Measurements from ENCODE around the gene AMT.

The AMT gene

GRCh38 chr3:49388289-49388820 is 33.9 kb downstream of the AMT start:
- no peak for DNase-seq (ENCODE audit: low spot score)

DNA sequence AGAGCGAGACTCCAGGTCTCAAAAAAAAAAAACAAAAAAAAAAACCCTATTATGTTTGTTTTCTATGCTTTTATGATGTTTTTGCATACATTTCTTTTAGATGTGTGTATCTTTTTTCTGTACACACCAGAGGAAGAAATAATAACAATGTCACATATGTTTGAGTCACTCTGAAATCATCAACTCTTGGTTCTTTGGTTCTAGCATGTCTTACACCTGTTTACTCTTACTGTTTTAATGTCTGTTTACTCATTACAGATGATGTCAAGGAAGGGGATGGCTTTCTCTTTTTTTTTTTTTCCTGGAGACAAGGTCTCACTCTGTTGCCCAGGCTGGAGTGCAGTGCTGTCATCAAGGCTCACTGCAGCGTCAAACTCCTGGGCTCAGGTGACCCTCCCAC is 34.6 kb downstream of the AMT start:
- no peak for DNase-seq (ENCODE audit: low spot score)

DNA sequence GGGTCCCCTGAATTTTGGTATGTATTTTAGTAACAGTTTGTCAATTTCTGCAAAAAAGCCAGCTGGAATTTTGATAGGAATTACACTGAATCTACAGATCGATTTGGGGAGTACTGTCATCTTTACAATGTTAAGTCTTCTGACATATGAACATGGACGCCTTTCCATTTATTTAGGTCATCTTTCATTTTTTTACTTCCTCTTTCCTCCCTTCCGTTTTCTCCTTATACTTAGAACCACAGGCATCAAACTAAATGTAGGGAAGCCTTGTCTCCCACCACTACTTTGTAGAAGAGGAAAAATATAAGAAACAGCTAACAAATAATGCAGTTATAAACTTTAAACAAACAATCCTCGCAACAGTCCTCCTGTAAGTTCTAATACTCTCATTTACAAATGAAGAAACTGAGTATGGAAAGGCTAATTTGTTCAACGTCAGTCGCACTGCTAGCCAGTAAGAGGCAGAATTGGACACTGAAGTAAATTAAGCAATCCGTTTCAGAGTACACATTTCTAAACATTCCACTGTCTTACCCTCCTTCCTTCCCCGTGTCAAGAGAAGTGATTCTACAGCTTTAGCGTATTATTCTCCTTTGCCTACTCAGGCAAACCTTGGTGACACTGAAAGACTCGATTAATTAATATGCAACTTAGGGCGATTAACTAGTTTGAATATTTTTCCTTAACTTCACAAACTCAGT is 36.1 kb downstream of the AMT start:
- no peak for DNase-seq (ENCODE audit: low spot score)

DNA sequence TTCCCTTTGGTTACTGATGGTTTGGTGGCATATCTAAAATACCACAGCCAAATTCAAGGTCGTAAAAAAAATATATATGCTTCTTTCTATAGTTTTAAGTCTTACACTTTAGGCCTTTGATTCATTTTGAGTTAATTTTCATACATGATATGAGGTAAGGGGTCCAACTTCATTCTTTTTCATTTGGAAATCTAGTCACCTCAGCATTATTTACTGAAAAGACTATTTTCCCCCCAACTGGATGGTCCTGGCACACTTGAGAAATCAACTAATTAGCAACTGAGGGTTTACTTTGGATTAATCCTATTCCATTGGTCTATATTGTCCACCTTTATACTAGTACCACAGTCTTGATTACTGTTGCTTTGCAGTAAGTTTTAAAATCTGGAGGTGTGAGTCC is 36.7 kb downstream of the AMT start:
- DNase-seq (ENCODE audit: low spot score): no peak

DNA sequence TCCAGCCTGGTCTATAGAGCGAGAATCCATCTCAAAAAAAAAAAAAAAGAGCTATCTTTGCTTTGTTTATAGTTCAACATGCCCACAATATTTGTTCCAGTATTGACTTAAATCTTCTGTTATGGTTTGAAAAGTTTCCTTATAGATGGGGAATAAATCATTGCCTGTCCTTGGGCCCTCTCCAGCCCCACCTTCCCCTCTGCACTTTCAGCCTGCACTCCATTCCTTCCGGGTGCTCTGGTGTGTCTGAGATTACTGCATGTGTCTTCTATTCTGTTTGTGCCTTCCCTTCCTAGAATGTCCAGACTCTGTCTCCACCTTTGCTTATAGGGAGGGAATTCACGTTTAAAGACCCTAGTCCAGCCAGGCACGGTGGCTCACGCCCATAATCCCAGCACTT is 38.9 kb downstream of the AMT start:
- DNase-seq (ENCODE audit: low spot score): no peak

GRCh38 chr3:49378249-49378895 is 43.9 kb downstream of the AMT start:
- no peak for DNase-seq (ENCODE audit: low spot score)

GRCh38 chr3:49377483-49377882 is 44.8 kb downstream of the AMT start:
- no peak for DNase-seq (ENCODE audit: low spot score)

DNA sequence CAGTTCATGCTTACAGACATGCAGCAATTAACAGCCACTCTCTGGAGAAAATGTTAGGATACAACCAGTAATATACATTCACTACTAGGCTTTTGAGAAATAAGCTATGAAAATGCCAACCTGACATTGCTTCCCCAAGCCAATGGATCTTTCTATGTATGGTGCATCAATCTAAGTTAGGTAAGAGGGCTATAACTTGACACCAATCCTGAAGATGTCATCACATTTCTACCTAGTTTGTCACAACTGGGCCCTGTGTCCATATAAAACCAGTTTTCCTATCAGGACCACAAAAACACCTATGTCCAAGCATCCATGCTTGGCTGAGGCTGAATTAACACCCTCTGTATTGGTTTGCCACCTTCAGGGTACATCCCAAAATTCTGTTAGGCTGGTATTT is 50.3 kb downstream of the AMT start:
- DNase-seq (ENCODE audit: low spot score): no peak

DNA sequence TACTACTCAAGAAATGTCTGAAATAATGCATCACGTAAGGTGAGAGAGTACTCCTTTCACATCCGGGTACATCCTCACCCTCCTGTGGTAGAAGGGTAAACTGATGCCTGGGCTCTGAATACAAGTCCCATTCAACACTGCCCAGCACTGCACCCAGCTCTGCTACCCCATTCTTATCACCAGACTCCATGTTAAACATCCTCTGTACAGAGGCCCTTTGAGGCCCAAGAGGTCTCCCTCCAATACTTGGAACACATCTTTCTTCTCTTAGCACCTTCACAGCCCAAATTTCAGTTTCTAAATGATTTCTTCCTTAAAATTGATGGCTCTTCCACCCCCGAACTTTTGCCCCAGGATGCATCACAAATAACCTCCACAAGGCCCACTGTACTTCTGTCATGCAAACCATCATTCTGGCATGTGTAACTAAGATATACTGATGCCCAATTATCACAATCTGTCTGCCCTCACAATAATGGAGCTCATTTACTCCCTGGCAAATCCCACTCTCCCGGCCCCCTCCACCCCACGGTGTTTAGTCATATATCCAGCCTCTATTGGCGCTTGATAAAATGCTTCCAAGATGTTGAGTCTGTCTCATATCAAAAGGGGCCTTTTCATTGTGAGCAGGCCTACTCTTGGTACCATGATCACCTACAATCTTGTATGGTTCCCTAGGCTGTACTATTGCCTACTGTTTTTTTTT is 51.5 kb downstream of the AMT start:
- DNase-seq (ENCODE audit: low spot score): no peak
